ENCODE data around the gene TRMT61B.

DNA sequence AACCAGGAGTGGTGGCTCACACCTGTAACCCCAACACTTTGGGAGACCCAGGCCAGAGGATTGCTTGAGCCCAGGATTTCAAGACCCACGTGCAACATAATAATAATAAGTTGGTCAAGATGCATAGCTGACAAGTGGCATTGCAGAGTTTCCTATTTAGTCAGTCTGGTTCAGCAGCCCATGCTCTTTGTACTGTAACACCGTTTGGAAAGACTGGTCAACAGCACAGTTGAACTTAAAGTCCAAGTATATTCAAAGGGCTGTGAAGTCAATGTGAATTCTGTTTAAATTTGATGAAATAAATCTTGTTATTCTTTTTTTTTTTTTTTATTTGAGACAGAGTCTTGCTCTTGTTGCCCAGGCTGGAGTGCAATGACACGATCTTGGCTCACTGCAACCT is 1.5 kb upstream of the TRMT61B start:
- no peak for TF ChIP-seq POLR2A (IDR thresholded peaks at IDR 0.05)
- TF ChIP-seq, protein P1, sequence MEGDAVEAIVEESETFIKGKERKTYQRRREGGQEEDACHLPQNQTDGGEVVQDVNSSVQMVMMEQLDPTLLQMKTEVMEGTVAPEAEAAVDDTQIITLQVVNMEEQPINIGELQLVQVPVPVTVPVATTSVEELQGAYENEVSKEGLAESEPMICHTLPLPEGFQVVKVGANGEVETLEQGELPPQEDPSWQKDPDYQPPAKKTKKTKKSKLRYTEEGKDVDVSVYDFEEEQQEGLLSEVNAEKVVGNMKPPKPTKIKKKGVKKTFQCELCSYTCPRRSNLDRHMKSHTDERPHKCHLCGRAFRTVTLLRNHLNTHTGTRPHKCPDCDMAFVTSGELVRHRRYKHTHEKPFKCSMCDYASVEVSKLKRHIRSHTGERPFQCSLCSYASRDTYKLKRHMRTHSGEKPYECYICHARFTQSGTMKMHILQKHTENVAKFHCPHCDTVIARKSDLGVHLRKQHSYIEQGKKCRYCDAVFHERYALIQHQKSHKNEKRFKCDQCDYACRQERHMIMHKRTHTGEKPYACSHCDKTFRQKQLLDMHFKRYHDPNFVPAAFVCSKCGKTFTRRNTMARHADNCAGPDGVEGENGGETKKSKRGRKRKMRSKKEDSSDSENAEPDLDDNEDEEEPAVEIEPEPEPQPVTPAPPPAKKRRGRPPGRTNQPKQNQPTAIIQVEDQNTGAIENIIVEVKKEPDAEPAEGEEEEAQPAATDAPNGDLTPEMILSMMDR (IDR thresholded peaks at IDR 0.05): no peak

Data from vagina (tissue), 2 donors.